B cell (primary cell): Measurements from ENCODE around the gene APRT.

Experiments used
- EZH2 ChIP-seq: IDR thresholded peaks from 2 replicates; pipeline ENCODE4 v1.6.1; 2012; ENCODE audit warnings: borderline replicate concordance, low read depth, mild to moderate bottlenecking, moderate library complexity, low read length; ENCODE audit not compliant: insufficient read depth, poor library complexity, severe bottlenecking
- TF ChIP-seq, protein P1 (sequence below): fragments of 200-600 bp; IDR thresholded peaks from one replicate; pipeline ENCODE4 v1.8.0; 2022; ENCODE audit warnings: antibody characterized with exemption, mild to moderate bottlenecking

DNA sequence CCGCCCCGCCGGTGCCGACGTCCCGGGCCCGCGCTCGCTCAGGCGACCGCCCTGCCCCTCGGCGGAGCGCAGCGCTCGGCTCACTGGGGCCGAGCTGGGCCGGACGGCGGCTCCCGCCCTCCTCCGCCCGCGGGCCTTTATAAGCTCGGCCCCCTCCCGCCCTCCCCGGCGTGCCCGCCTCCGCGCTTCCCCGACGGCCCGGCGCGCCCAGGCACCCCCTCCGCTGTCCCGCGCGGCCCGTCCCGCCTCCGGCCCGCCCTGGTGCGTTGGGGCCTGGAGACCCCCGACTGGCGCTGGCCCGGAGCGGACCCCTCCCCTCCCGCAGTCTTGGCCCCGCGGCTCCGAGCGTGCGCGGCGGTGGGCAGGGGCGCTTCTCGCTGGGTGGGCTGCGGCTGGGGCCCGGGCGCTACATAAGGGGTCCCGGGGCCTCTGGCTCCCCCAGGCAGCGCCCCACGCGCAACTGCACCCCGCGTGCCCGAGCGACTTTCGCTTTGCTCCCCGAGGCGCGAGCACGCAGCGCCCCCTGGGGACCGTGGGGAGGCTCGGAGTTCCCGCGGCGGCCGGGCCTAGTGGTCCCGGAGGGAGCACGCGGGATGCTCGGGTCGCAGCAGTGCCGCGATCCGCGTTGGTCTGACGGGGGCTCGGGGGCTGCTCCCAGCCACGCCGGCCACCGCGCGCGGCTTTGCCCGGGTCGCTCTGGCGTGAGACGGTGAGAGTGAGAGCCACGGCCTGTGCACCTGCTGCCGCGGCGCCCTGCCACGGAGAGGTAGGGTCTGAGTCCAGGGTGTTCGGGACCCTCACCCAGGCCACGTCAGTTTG, 26.4 kb downstream of the APRT start, which contains the start of gene PIEZO1:
- TF ChIP-seq EZH2: no peak
- TF ChIP-seq, protein P1, sequence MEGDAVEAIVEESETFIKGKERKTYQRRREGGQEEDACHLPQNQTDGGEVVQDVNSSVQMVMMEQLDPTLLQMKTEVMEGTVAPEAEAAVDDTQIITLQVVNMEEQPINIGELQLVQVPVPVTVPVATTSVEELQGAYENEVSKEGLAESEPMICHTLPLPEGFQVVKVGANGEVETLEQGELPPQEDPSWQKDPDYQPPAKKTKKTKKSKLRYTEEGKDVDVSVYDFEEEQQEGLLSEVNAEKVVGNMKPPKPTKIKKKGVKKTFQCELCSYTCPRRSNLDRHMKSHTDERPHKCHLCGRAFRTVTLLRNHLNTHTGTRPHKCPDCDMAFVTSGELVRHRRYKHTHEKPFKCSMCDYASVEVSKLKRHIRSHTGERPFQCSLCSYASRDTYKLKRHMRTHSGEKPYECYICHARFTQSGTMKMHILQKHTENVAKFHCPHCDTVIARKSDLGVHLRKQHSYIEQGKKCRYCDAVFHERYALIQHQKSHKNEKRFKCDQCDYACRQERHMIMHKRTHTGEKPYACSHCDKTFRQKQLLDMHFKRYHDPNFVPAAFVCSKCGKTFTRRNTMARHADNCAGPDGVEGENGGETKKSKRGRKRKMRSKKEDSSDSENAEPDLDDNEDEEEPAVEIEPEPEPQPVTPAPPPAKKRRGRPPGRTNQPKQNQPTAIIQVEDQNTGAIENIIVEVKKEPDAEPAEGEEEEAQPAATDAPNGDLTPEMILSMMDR: peak; percentile 87
